ENCODE measurements around the gene SHC3. TPM values are rescaled to one million over a fixed set of nuclear protein-coding genes. Genes with fewer than 3 reads are reported as not detected.

Gene SHC3
- total RNA-seq, 6 donors from 2014 or later, result 11.0 to 22.0 (median 14.0) TPM

GRCh38 chr9:89095761-89096528, 82.7 kb downstream of the SHC3 start:
- Histone ChIP-seq H3K4me1 (no peaks in the 10 kb centered on the region), H3K36me3 (no peaks in the 10 kb centered on the region), H3K9me3 (no peaks in the 10 kb centered on the region), H3K4me3 (no peak overlapping the region), H3K27ac (no peak overlapping the region), H3K27me3 (no peaks in the 10 kb centered on the region)
- DNase-seq (no peak), ATAC-seq (ENCODE audit: low FRiP score in 2 of 2) (no peak)
- TF ChIP-seq EP300 (IDR thresholded peaks at IDR 0.05) (no peak), POLR2AphosphoS5 (IDR thresholded peaks at IDR 0.05) (no peak), CTCF (IDR thresholded peaks at IDR 0.05) (no peak), POLR2A (IDR thresholded peaks at IDR 0.05) (no peak)
- 70 to 78% methylated on average over 11 of the region's 11 CpGs for WGBS, 2 donors

- no peak overlapping the region for H3K4me3 ChIP-seq
- H3K27ac ChIP-seq, result no peak overlapping the region
- WGBS, 2 donors, result 98 to 100% methylated on average over 3 of the region's 3 CpGs
- TF ChIP-seq POLR2A (IDR thresholded peaks at IDR 0.05), result no peak
- TF ChIP-seq EP300 (IDR thresholded peaks at IDR 0.05), result no peak
- no peak for TF ChIP-seq CTCF (IDR thresholded peaks at IDR 0.05)
- no peak for TF ChIP-seq POLR2AphosphoS5 (IDR thresholded peaks at IDR 0.05)
- H3K4me1 ChIP-seq, result no peaks in the 10 kb centered on the region
- DNase-seq (no peak), ATAC-seq (ENCODE audit: low FRiP score in 2 of 2) (no peak)
- no peaks in the 10 kb centered on the region for H3K36me3 ChIP-seq
- H3K27me3 ChIP-seq, result no peaks in the 10 kb centered on the region
- H3K9me3 ChIP-seq, result no peaks in the 10 kb centered on the region
Measured at GRCh38 chr9:89093201-89093975, 85.2 kb downstream of the SHC3 start.

- no peak for TF ChIP-seq CTCF (IDR thresholded peaks at IDR 0.05)
- TF ChIP-seq POLR2AphosphoS5 (IDR thresholded peaks at IDR 0.05), result no peak
- TF ChIP-seq EP300 (IDR thresholded peaks at IDR 0.05), result no peak
- no peak for TF ChIP-seq POLR2A (IDR thresholded peaks at IDR 0.05)
- WGBS, 2 donors, result 90% methylated on average over 3 of the region's 3 CpGs
- no peak for ATAC-seq (ENCODE audit: low FRiP score in 2 of 2)
- H3K27ac ChIP-seq, result no peak overlapping the region
- H3K27me3 ChIP-seq, result no peaks in the 10 kb centered on the region
- H3K4me1 ChIP-seq, result no peaks in the 10 kb centered on the region
- H3K9me3 ChIP-seq, result no peaks in the 10 kb centered on the region
- DNase-seq, result no peak
- H3K4me3 ChIP-seq, result no peak overlapping the region
- H3K36me3 ChIP-seq, result no peaks in the 10 kb centered on the region
Measured at GRCh38 chr9:89089176-89089575, 89.4 kb downstream of the SHC3 start.

GRCh38 chr9:89083626-89084025, 95.0 kb downstream of the SHC3 start:
- ATAC-seq (ENCODE audit: low FRiP score in 2 of 2), result no peak
- TF ChIP-seq CTCF (IDR thresholded peaks at IDR 0.05) (no peak), POLR2AphosphoS5 (IDR thresholded peaks at IDR 0.05) (no peak), POLR2A (IDR thresholded peaks at IDR 0.05) (no peak), EP300 (IDR thresholded peaks at IDR 0.05) (no peak)
- WGBS, 2 donors, result 78 to 87% methylated on average over 6 of the region's 6 CpGs

More at GRCh38 chr9:89083626-89084025, 95.0 kb downstream of the SHC3 start:
- Histone ChIP-seq H3K36me3 (no peaks in the 10 kb centered on the region), H3K27me3 (no peaks in the 10 kb centered on the region), H3K27ac (no peak overlapping the region), H3K4me1 (no peaks in the 10 kb centered on the region), H3K9me3 (no peaks in the 10 kb centered on the region), H3K4me3 (no peak overlapping the region)
- DNase-seq, result peak in 1 of 2 donors; percentile 10

Measured in upper lobe of left lung (tissue), 6 donors.